Neural cell (in vitro differentiated cells): ENCODE measurements around the gene FAN1. TPM values are rescaled to one million over a fixed set of nuclear protein-coding genes. Genes with fewer than 3 reads are reported as not detected.

ENCODE experiments used
- H2AFZ ChIP-seq: fragments of 200-600, 300-800 bp; sonication (generic), shearing (Covaris generic); 2 replicates; pipeline ENCODE4 v1.6.0; 2014; ENCODE audit warnings: low read depth, mild to moderate bottlenecking, antibody characterized with exemption, low read length, moderate library complexity
- H3F3A ChIP-seq: fragments of 200-600 bp; shearing (Covaris generic); 2 replicates; pipeline ENCODE4 v1.6.1; 2016; ENCODE audit warnings: mild to moderate bottlenecking, moderate library complexity, mixed read lengths, antibody characterized with exemption, low read length; ENCODE audit not compliant: insufficient read depth, poor library complexity, severe bottlenecking
- H3K27ac ChIP-seq: fragments of 200-600, 300-800 bp; sonication (generic), shearing (Covaris generic); 2 replicates; pipeline ENCODE4 v1.5.1; 2014; ENCODE audit warnings: mild to moderate bottlenecking, low read length, moderate library complexity
- H3K27me3 ChIP-seq: fragments of 300-800, 200-600 bp; sonication (generic), shearing (Covaris generic); 2 replicates; pipeline ENCODE4 v1.6.0; 2014; ENCODE audit warnings: mild to moderate bottlenecking, low read depth, low read length, moderate library complexity; ENCODE audit not compliant: insufficient read depth
- H3K36me3 ChIP-seq: fragments of 300-800, 200-600 bp; sonication (generic), shearing (Covaris generic); 2 replicates; pipeline ENCODE4 v1.5.1; 2014; ENCODE audit warnings: mild to moderate bottlenecking, antibody characterized with exemption, low read length, moderate library complexity; ENCODE audit not compliant: insufficient read depth
- H3K4me2 ChIP-seq: fragments of 300-800, 200-600 bp; sonication (generic), shearing (Covaris generic); 2 replicates; pipeline ENCODE4 v1.6.0; 2014; ENCODE audit warnings: mild to moderate bottlenecking, low read length
- H3K4me3 ChIP-seq: fragments of 300-800, 200-600 bp; sonication (generic), shearing (Covaris generic); 2 replicates; pipeline ENCODE4 v1.5.1; 2014; ENCODE audit warnings: mild to moderate bottlenecking, low read length, moderate library complexity
- H3K79me2 ChIP-seq: fragments of 200-600 bp; shearing (Covaris generic); replicated peaks from 2 replicates; pipeline ENCODE4 v1.6.0; 2014; ENCODE audit warnings: mild to moderate bottlenecking, low read length, moderate library complexity; ENCODE audit not compliant: insufficient read depth
- H3K9ac ChIP-seq: fragments of 300-800, 200-600 bp; sonication (generic), shearing (Covaris generic); 2 replicates; pipeline ENCODE4 v1.6.1; 2016; ENCODE audit warnings: mild to moderate bottlenecking, low read length, mixed read lengths
- H3K9me2 ChIP-seq: fragments of 200-600 bp; shearing (Covaris generic); 2 replicates; pipeline ENCODE4 v1.6.1; 2016; ENCODE audit warnings: mild to moderate bottlenecking, low read length, mixed read lengths; ENCODE audit not compliant: insufficient read depth
- H3K9me3 ChIP-seq: fragments of 200-600, 300-800 bp; sonication (generic), shearing (Covaris generic); 2 replicates; pipeline ENCODE4 v1.6.1; 2016; ENCODE audit warnings: mild to moderate bottlenecking, mixed run types, low read length, moderate library complexity, mixed read lengths
- H4K20me1 ChIP-seq: fragments of 200-600 bp; shearing (Covaris generic); 2 replicates; pipeline ENCODE4 v1.6.1; 2016; ENCODE audit warnings: mild to moderate bottlenecking, mixed run types; ENCODE audit not compliant: insufficient read depth
- CTCF ChIP-seq: fragments of 450-650 bp; IDR thresholded peaks from 2 replicates; pipeline ENCODE4 v1.5.1; 2014; ENCODE audit warnings: antibody characterized with exemption, mild to moderate bottlenecking, moderate library complexity; ENCODE audit not compliant: poor library complexity, severe bottlenecking
- EP300 ChIP-seq: fragments of 450-650 bp; conservative IDR thresholded peaks from 2 replicates; pipeline ENCODE4 v1.6.1; 2014; ENCODE audit warnings: antibody characterized with exemption, mild to moderate bottlenecking, moderate library complexity; ENCODE audit not compliant: poor library complexity, severe bottlenecking
- EZH2 ChIP-seq: fragments of 200-600, 300-800 bp; shearing (Covaris generic), sonication (generic); IDR thresholded peaks from 2 replicates; pipeline ENCODE4 v1.6.1; 2014; ENCODE audit warnings: antibody characterized with exemption, low read length, borderline replicate concordance, mild to moderate bottlenecking; ENCODE audit not compliant: insufficient read depth, poor library complexity, severe bottlenecking
- MXI1 ChIP-seq: fragments of 450-650 bp; conservative IDR thresholded peaks from 2 replicates; pipeline ENCODE4 v1.6.1; 2014; ENCODE audit warnings: antibody characterized with exemption, mild to moderate bottlenecking; ENCODE audit not compliant: poor library complexity, severe bottlenecking
- POLR2AphosphoS5 ChIP-seq: IDR thresholded peaks from 2 replicates; pipeline ENCODE4 v1.6.1; 2012
- RAD21 ChIP-seq: fragments of 450-650 bp; conservative IDR thresholded peaks from 2 replicates; pipeline ENCODE4 v1.6.1; 2014; ENCODE audit warnings: antibody characterized with exemption, mild to moderate bottlenecking, moderate library complexity
- REST ChIP-seq: IDR thresholded peaks from 2 replicates; pipeline ENCODE4 v1.6.1; 2012; ENCODE audit warnings: borderline replicate concordance
- SMC3 ChIP-seq: fragments of 450-650 bp; conservative IDR thresholded peaks from 2 replicates; pipeline ENCODE4 v1.6.1; 2014; ENCODE audit warnings: antibody characterized with exemption, mild to moderate bottlenecking, moderate library complexity; ENCODE audit not compliant: poor library complexity
- TAF1 ChIP-seq: IDR thresholded peaks from 2 replicates; pipeline ENCODE4 v1.6.1; 2012; ENCODE audit warnings: low read depth
- polyA plus RNA-seq: library from polyadenylated mRNA; depleted of rRNA; stranded (reverse); fragments of >200 nt; gene quantifications from 2 replicates; pipeline ENCODE4 v1.2.3, GENCODE V29; 2014

FAN1 gene
- polyA plus RNA-seq, 1 donor from 2014 or later = 38.5 TPM

GRCh38 chr15:30919877-30920550, 16.3 kb downstream of the FAN1 start:
- Histone ChIP-seq H3K9ac (no peak overlapping the region), H3K4me3 (no peak overlapping the region), H3K79me2 (no peaks in the 10 kb centered on the region), H4K20me1 (no peaks in the 10 kb centered on the region), H3K9me2 (no peaks in the 10 kb centered on the region), H3K27me3 (no peaks in the 10 kb centered on the region), H3K4me2 (no peak overlapping the region), H3K9me3 (no peaks in the 10 kb centered on the region), H3K27ac (no peak overlapping the region), H2AFZ (no peak overlapping the region), H3K36me3 (peaks cover 8% of the 10 kb centered on the region), H3F3A (no peaks in the 10 kb centered on the region)
- no peak for TF ChIP-seq SMC3
- no peak for TF ChIP-seq EP300
- TF ChIP-seq MXI1 = no peak
- TF ChIP-seq EZH2 = no peak
- TF ChIP-seq TAF1 = no peak
- TF ChIP-seq CTCF = no peak
- TF ChIP-seq RAD21 = no peak
- TF ChIP-seq POLR2AphosphoS5 = no peak
- TF ChIP-seq REST = no peak

- Histone ChIP-seq H3K9me3 (no peaks in the 10 kb centered on the region), H3K27me3 (no peaks in the 10 kb centered on the region), H3K4me2 (no peak overlapping the region), H3K4me3 (no peak overlapping the region), H3K36me3 (peaks cover 4% of the 10 kb centered on the region), H4K20me1 (no peaks in the 10 kb centered on the region), H3K79me2 (no peaks in the 10 kb centered on the region), H3K27ac (no peak overlapping the region), H3K9me2 (no peaks in the 10 kb centered on the region), H2AFZ (no peak overlapping the region), H3F3A (no peaks in the 10 kb centered on the region), H3K9ac (no peak overlapping the region)
- TF ChIP-seq MXI1 (no peak), RAD21 (no peak)
Measured at GRCh38 chr15:30921106-30921505, 17.4 kb downstream of the FAN1 start.
